NCI-H1436 treated with DMSO at 0.1 percent for 48 hours (cell line): ENCODE results near the gene TXNRD1.
"Not testable (repeated sequence)": the region's sequence is repeated elsewhere in the genome, so short reads cannot be mapped to it uniquely, and the experiment has no call there.

Experiments
- DNase-seq: peaks from one replicate; lab custom pipeline; 2025; lab: John Stamatoyannopoulos, UW

TXNRD1 gene

DNA sequence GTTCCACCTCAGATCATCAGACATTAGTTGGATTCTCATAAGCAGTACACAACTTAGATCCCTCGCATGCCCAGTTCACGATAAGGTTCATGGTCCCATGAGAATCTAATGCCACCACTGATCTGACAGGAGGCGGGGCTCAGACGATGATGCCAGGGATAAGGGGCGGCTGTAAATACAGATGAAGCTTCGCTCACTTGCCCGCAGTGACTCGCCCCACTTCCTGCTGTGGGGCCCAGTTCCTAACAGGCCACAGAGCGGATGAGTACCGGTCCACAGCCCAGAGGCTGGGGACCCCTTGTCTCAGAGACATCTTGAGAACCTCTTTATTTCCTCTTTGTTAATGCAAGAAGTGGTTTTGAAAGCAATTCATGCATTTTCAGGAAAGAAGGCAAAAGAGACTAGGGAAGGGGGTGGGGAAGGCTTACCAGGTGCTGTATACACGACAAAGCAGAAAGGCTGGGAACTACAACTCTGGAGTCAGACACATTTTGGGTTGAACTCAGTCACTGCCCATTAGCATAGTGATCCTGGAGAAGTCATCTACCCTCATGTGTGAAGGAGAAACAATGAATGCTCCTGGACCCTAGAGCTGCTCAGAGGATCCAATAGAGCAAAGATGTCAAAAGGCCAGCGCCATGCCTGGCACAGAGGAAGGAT, 156.6 kb downstream of the TXNRD1 start:
- DNase-seq = no peak

DNA sequence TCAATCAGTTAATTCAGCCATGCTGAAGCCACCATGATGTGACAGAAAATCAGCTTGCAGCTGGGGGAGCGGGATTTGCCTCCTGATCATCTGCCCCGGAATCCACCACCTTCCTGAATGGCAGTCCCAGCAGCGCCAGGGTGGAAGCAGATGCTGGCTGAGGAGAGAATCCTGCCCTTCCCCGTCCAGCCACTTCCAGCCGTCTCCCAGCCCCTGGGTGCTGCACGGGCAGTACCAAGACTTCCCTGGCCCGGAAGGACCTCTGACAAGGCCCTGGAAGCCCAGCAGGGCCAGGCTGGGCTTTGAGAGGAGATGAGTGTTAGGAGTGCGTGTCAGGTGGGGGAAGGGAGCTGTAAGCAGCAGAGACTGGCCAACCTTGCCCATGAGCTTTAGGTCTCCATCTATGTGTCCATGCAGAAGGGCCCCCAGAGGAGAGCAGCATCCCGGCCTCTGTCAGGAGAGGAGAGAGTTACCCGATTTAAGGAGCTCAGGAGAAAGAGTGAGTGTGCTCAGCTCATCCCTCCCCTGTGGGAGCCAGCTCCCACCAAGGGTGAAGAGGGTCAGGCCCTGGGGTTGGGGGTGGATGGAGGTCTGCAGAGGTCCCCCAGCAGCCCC, 157.2 kb downstream of the TXNRD1 start:
- no peak for DNase-seq

DNA sequence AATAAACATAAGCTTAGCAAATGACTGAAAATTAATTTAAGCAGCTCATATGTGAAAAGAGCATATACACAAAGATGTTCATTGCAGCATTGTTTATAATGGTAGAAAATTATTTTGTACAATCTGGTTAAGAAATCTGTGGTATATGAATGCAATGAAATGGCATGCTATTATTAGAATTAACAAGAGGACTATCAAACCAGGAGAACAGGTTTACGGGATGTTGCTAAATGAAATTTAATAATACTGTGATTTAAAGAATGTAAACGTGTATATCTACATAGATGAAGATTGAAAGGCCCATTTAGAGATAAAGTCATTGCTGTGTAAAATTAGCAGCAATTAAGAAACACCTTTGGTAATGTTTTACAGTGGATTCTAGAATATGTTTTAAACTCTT, 158.5 kb downstream of the TXNRD1 start:
- no peak for DNase-seq

DNA sequence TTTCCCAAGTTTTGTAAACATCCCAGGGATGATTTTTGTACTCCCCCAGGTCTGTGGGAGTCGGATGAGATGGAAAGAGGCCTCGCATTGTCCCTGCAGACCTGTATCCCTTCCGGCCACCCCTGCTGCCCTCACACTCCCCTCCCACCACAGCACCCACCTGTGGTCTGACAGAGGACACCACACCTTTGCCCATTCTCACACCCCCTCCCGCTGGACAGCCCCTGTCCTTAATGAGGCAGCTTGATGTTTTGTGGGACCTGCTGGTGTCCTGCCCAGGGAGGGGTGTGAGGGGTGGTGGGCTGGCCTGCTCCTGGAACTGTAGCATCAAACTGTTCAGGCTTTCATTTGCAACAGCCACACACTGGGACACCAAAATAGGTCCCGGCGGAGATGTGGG, 159.2 kb downstream of the TXNRD1 start:
- DNase-seq = no peak

DNA sequence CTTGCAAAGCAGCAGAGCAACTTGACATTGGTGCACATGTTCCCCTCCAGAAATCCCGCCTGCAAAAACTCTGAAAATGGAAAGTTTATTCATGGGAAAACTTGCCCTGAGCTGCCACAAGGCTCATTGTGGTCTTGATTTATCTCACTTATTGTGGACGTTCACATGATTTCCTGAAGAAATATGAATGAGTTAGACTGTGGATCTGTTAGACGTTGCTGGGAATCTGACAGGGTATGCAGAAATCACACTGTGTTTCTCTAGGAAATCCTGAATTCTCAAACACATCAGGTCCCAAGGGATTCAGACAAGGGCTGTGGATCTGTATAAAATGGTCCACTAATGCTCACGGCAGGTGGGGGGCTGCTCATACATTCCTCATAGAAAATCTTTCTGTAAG, 160.2 kb downstream of the TXNRD1 start:
- no peak for DNase-seq

DNA sequence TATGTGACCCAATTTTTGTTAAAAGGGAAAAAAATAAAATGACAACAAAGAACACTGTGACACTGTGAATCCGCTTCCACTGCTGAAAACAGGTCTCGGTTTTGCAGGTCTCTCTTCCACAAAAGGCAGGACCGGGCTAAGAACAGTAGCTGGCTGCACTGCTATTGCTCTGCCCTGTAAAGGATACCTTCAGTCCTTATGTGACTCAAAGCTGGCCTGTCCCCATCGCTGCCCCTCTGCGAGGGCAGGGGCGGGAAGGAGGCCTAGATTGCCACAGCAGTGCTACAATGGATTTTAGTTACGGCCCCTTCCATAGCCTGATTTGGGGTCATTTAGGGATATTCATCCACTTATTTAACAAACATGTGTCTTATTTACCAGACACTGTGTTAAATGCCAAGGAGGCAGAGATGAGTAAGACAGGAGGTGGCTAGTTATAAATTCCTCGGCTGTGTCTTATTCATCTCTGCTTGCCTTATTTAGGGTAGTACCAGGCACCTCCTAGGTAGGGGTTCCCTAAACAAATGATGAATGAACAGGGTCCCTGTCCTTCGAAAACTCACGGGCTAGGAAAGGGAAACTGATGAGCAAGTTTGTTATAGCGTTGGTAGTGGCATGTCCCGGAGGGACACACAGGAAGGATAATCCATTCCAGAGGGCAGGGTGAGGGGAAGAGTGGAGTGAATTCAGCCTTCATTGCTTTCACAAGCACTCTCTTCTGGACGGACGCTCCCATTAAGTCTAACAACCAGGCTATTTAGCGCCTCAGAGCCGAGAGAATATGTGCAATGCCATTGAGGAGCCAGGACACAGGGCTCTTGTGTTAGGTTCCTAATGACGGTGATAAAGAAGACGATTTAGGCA, 161.3 kb downstream of the TXNRD1 start:
- no peak for DNase-seq

DNA sequence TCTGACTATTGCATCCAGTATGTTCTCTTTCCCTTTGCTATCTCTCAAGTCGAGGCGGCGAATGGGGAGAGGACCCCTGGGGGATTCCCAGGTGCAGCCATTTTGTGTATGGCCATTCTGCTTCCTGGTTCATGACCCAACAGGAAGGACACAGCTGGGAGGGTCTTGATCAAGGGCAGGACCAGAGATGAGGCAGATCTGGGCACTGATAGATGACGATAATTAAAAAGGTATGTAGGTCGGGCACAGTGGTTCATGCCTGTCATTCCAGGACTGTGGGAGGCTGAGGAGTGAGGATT, 161.9 kb downstream of the TXNRD1 start:
- no peak for DNase-seq

DNA sequence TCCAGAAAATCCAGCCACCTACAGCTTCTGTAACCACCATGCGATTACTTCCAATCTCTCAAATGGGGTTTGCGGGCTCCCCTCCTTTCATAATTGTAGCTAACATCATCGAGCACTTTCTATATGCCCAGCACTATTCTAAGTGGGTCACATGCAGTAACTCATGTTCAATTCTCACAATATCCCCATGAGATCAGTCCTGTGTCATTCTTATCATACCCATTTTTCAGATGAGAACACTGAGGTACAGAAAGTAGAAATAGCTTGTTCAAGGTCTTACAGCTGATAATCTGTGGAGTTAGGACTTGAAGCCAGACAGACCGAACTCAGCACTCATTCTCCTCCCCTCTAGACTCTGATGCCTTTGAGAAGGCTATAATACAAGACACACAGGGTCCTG, 162.8 kb downstream of the TXNRD1 start:
- no peak for DNase-seq

DNA sequence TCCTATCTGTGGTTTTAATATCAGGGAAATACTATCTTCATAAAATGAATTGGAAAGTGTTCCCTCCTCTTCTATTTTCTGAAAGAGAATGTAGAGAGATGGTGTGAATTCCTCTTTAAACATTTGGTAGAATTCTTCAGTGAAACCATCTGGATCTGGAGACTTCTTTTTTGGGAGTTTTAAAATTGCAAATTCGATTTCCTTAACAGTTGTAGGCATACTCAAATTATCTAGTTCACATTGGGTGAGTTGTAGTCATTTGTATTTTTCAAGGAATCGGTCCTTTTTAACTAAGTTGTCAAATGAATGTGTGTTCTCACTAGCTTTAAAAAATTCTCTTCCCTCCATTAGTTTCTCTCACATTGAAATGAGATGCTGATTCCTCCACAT, 165.8 kb downstream of the TXNRD1 start:
- no peak for DNase-seq

DNA sequence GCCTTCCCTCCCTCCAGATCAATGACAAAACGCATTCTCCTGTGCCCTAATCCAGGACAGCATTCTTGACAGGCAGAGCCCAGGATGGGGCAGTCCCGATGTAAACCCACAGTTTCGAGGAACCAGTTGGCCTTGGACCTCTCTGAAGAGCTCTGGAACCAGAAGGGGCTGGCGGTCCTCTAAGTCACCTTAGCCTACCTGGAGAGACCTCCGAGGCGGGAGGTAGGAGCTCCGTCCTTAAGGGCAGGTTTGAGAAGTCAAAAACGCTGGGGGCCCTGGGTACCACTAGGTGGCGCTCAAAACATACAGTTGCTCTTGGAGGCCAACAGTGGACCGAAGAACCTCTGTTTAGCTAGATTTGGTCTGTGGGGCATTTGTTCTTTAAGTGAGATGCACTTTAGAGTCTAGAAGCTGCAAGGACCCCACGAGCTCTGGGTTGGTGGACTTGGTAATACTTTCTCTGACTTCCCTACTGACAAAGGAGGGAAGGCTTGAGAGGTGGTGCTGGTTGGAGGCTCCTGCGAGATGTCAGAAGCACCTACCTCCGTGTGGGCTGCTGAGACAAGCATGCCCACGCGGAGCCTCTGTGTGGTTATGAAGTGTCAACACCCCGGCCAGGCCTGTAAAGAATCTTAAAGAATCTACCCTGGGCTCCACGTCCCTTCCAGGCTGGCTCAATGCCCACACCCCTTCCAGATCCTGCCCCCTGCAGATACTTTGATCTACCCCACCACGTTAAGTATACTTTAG, 166.3 kb downstream of the TXNRD1 start:
- no peak for DNase-seq

DNA sequence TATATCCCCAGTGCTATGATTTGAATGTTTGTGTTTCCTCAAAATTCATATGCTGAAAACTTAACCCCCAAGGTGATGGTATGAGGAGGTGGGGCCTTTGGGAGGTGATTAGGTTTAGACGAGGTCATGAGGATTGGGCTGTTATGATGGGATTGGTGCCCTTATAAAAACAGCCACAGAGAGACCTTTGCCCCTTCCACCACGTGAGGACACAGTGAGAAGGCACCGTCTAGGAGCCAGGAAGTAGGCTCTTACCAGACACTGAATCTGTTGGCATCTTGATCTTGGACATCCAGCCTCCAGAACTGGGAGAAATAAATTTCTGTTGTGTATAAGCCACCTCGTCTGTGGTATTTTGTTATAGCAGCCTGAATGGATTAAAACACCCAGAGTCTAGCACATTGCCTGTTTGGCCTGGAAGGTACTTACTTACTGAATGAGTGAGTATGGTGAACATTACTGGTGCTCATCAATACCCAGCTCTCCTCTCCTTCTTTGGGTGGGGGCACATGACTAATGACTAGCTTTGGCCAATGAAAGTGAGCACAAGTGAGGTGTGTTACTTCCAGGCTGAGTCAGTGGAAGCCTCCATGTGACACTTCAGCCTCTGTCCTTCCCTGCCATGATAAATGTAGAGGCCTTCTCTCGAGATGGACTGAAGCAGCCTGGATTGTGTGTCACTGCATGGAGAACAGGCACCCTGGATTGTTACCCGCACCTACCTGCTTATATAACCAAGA, 168.7 kb downstream of the TXNRD1 start:
- no peak for DNase-seq

DNA sequence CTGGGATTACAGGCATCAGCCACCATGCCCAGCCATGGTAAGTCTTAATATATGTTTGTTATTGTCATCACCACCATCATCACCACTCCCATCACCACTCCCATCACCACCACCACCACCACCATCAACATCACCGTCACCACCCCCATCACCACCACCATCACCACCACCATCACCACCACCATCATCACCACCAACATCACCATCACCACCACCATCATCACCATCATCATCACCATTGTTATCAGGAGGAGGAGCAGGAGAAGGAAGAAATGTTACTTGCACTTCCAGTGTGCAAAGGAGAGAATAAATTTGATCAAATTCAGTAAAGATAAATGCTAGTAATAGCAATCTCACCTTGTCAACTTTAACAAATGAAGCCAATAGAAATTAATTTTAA, 169.9 kb downstream of the TXNRD1 start:
- DNase-seq = no peak

DNA sequence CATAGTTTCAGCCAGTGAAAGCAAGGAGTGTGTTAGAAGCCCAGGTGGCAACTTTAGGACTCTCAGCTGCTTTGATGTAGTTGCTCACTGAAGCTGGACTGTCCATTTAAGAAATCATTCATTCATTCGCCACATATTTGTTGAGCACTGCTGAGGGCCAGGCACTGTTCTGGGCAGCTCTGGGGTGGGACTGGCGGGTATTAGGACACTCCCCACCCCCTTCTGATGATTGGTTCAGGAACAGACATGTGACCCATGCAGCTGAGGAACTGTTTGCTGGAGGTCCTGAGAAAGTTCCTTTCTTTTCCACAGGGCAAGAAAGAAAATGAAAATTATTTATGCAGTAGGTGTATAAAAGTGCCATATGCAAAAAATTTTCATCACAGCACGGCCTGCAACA, 170.9 kb downstream of the TXNRD1 start:
- DNase-seq = no peak

DNA sequence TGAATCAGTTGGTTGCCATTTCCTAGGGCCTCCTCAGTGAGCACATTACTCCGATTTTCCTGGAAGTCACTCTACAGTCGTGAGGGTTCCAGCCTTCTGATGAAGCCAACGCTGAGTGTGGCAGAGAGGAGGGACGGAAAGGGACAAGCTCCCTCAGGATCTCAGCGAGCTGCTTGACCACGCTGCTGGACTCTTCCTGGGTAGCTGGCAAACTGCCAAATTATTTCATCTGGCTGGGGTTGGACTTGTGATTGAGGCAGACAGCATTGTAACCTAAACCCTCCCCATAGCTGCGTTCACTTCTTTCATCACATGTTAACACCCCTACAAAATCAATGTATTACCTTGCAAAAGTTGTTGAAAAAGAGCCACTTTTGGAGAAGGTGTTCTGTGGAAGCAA, 171.6 kb downstream of the TXNRD1 start:
- no peak for DNase-seq

DNA sequence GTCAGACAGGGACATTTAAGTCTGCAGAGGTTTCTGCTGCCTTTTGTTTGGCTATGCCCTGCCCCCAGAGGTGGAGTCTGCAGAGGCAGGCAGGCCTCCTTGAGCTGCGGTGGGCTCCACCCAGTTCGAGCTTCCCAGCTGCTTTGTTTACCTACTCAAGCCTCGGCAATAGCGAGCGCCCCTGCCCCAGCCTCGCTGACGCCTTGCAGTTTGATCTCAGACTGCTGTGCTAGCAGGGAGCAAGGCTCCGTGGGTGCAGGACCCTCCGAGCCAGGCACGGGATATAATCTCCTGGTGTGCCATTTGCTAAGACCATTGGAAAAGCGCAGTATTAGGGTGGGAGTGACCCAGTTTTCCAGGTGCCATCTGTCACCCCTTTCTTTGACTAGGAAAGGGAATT, 178.5 kb downstream of the TXNRD1 start:
- not testable (repeated sequence) for DNase-seq
